ENCODE measurements around the gene TNFRSF13B.
"Not testable (repeated sequence)": the region's sequence is repeated elsewhere in the genome, so short reads cannot be mapped to it uniquely, and the experiment has no call there.

The TNFRSF13B gene

GRCh38 chr17:16989230-16989952 lies 17.5 kb upstream of the TNFRSF13B start:
- H3K4me3 ChIP-seq (ENCODE audit: low read length): no peak overlapping the region
- peak; percentile 45 for DNase-seq (ENCODE audit: low read depth, low spot score)

GRCh38 chr17:16988749-16989229 lies 16.9 kb upstream of the TNFRSF13B start:
- no peak for DNase-seq (ENCODE audit: low read depth, low spot score)
- no peak overlapping the region for H3K4me3 ChIP-seq (ENCODE audit: low read length)

DNA sequence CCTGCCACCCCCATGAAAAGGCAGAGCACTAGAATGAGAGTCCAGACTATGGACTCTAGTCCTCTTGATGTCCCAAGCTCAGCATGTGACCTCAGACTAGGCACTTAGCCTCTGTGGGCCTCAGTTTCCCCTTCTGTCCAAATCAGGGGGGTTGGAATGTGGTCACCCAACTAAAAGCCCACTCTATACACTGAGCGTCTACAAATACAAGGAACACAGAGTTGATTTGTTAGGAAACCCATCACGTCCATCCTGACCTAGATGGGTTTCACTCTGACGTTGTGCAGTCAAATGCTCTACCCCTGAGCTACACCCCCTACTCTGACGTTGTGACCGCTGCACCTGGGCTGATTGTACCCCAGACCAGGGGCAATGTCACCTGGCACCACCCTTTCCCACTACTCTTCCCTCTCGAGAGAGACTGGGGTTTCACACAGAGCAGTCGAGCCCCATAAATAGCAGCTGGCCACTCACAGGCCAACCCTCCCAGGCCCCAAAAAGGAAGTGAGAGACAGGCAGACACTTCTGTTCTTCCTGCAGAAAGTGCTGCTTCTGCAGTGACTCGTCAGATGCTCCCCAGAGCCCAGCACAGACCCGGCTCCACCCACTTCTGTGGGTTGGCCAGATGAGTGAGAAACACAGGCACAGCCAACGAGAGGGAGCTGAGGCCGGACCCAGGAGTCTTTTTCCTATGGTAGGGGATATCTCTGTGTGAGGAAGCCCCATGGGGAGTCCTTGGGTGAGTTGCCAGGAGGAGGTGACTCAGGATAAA lies 16.1 kb upstream of the TNFRSF13B start:
- no peak overlapping the region for H3K4me3 ChIP-seq (ENCODE audit: low read length)
- DNase-seq (ENCODE audit: low read depth, low spot score): no peak

DNA sequence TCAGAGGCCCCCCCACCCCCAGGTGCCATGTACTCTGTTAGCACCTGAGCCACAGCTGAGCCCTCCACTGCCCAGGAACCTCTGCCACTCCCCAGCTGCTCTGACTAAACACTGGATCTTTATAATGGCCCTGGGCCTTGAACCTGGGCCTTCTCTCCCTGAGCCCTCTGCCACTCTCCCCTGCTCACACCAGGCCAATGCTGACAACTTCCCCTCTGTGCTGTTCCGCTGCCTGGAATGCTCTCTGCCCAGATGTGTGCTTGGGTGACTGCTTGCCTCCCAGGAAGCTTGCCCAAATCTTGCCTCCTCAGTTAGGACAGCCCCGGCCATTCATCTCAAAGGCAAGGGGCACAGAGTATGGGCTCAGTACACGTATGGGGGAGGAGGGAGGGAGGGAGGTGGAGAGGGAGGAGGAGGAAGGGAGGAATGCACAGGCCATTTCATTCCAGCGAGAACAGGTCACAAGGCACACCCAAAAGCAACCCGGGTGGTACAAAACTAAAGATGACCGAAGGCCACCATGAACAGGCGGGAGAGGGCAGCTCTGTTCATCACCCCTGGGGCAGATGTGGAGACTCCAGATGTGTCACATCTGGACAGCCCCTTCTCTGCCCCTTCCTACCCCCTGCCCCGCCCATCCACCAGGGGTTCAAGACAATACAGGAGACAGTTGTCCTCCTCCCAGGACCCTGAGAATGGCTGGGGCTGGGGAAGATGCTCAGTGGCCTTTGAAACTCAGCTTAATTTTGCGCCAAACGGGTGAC lies 15.3 kb upstream of the TNFRSF13B start:
- no peak overlapping the region for H3K4me3 ChIP-seq (ENCODE audit: low read length)
- no peak for DNase-seq (ENCODE audit: low read depth, low spot score)

DNA sequence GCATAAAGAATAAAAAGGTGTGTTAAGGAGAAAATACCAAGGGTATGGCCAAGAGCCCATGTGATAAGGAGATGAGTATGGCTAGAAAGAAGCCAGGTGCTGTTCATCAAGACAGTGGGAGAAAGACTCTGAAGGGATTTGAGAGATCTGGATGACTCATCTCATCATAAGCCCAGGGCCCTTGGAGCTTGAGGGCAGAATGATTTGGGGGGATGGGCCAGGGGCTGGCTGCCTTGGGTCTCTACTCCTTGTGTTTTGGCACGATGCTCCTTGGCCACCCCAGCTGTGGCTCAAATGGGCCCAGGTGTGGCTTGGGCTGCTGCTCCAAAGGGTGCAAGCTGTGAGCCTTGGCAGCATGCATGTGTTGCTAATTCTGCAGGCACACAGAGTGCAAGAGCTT lies 14.5 kb upstream of the TNFRSF13B start:
- no peak overlapping the region for H3K4me3 ChIP-seq (ENCODE audit: low read length)
- no peak for DNase-seq (ENCODE audit: low read depth, low spot score)

- H3K4me3 ChIP-seq (ENCODE audit: low read length): no peak overlapping the region
- no peak for DNase-seq (ENCODE audit: low read depth, low spot score)
These were observed 10.0 kb upstream of the TNFRSF13B start for GRCh38 chr17:16981928-16982327.

GRCh38 chr17:16980813-16981731 lies 9.2 kb upstream of the TNFRSF13B start:
- no peak overlapping the region for H3K4me3 ChIP-seq (ENCODE audit: low read length)
- DNase-seq (ENCODE audit: low read depth, low spot score): no peak

DNA sequence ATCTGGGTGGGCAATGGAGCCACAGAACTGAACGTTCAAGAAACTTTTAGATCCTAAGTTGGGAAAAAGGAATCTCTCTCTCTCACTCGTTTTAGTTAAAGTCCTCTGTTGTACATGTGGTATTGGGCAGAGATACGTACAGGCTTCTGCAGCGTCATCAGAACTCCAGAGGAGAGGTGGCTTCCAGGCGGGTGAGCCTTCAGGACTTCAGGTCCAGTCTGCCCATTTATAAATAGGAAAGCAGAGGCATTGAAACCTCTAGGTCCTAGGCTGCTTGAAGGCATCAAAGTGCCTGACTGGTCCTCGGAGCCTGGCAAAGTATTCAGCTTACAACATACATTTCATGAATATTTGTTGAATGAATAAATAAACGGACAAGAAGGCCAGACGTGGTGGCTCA lies 8.1 kb upstream of the TNFRSF13B start:
- no peak overlapping the region for H3K4me3 ChIP-seq (ENCODE audit: low read length)
- DNase-seq (ENCODE audit: low read depth, low spot score): no peak

DNA sequence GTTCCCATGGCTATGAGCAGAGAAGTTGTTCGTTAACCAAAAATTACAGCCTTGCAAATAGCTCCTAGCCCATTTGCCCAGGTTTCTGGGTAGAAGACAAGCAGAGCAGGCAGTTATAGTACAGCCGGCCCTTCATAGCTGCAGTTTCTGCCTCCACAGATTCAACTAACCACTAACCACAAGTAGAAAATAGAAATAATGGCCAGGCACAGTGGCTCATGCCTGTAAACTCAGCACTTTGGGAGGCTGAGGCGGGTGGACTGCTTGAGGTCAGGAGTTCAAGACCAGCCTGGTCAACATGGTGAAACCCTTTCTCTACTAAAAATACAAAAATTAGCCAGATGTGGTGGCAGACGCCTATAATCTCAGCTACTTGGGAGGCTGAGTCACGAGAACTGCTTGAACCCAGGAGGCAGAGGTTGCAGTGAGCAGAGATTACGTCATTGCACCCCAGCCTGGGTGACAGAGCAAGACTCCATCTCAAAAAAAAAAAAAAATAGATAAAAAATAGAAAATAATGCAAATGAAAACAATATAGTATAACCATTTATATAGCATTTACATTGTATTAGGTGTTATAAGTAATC lies 7.4 kb upstream of the TNFRSF13B start:
- DNase-seq (ENCODE audit: low read depth, low spot score); H3K4me3 ChIP-seq (ENCODE audit: low read length): not testable (repeated sequence)

DNA sequence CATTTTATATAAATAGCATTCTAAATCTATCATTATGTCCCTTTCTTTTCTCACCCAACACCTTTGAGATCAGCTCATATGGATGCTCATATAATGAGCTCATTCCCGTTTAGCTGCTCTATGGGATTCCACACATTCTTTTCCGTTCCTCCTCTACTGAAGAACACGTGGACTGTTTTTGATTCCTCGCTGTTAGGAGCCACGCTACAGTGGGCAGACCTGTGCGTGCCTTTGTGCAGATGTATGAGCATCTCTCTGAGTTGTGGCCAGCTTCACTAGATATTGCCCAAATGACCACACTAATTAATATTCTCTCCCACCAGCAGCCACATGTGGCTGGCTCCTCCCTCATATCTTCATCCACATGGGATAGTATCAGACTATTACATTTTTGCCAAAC lies 6.0 kb upstream of the TNFRSF13B start:
- H3K4me3 ChIP-seq (ENCODE audit: low read length): no peak overlapping the region
- DNase-seq (ENCODE audit: low read depth, low spot score): no peak

GRCh38 chr17:16976725-16977550 lies 5.0 kb upstream of the TNFRSF13B start:
- DNase-seq (ENCODE audit: low read depth, low spot score): no peak
- H3K4me3 ChIP-seq (ENCODE audit: low read length): no peak overlapping the region

DNA sequence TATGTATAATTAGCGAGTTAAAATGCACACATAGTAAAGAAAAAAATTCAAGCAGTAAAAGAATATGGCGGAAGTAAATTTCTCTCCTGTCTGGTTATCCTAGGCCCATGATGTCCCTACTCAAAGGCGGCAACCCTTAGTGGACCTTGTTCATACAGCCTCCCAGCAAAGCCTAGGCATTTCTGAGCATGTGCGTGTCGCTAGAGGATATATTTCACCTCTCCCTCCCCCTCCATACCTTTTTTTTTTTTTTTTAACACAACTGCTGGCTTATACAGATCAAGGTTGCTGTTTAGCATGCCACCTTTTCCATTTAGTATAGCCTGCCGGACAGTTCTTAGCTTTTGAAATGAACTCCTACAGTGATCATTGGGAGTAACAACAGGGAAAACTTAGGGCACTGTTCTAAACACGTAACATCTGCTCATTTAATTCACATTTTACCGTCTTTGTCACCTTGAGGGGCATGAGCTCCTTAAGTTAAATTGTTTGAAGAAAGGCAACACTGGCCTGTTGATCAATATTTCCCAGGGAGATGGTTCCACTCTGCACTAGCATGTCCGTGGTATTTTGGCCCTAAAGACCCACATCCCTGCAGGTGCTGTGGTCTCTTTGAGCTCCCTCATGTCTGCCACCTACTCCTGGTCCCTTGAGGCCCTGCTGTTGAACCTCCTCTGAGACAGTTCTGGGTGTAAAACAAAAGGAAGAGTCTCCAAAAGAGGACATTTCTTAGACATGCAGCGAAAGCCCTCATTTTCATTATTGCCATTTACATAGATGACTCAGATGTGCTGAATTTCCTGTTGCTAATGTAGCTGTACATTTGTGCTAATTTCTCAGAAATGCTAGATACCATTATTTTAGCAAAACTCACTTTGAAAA lies 4.1 kb upstream of the TNFRSF13B start:
- DNase-seq (ENCODE audit: low read depth, low spot score): peak; percentile 58
- no peak overlapping the region for H3K4me3 ChIP-seq (ENCODE audit: low read length)

- DNase-seq (ENCODE audit: low read depth, low spot score): no peak
- no peak overlapping the region for H3K4me3 ChIP-seq (ENCODE audit: low read length)
These were observed 3.3 kb upstream of the TNFRSF13B start for GRCh38 chr17:16975277-16975651.

GRCh38 chr17:16974569-16975276 lies 2.8 kb upstream of the TNFRSF13B start:
- H3K4me3 ChIP-seq (ENCODE audit: low read length): no peak overlapping the region
- no peak for DNase-seq (ENCODE audit: low read depth, low spot score)

- DNase-seq (ENCODE audit: low read depth, low spot score): no peak
- H3K4me3 ChIP-seq (ENCODE audit: low read length): no peak overlapping the region
These were observed 2.0 kb upstream of the TNFRSF13B start for GRCh38 chr17:16973760-16974540.

Measured in Jurkat, Clone E6-1 (cell line).